ENCODE measurements around the gene NLGN4X. TPM values are rescaled to one million over a fixed set of nuclear protein-coding genes. Genes with fewer than 3 reads are reported as not detected.

The NLGN4X gene
- total RNA-seq, 4 donors from 2014 or later, result 6.3 to 11.7 (median 10.1) TPM

- H3K27me3 ChIP-seq, result no peaks in the 10 kb centered on the region
- no peak for DNase-seq (ENCODE audit: low spot score in 2 of 2)
- TF ChIP-seq EP300 (IDR thresholded peaks at IDR 0.05) (no peak), POLR2A (IDR thresholded peaks at IDR 0.05) (no peak), CTCF (IDR thresholded peaks at IDR 0.05) (no peak)
- no peaks in the 10 kb centered on the region for H3K36me3 ChIP-seq
- no peaks in the 10 kb centered on the region for H3K9me3 ChIP-seq
- 74 to 77% methylated on average over 2 of the region's 2 CpGs for WGBS, 2 donors
- no peaks in the 10 kb centered on the region for H3K4me1 ChIP-seq
- H3K4me3 ChIP-seq, result no peak overlapping the region
- no peak overlapping the region for H3K27ac ChIP-seq
These were observed 94.4 kb downstream of the NLGN4X start for GRCh38 chrX:6134255-6134654.

DNA sequence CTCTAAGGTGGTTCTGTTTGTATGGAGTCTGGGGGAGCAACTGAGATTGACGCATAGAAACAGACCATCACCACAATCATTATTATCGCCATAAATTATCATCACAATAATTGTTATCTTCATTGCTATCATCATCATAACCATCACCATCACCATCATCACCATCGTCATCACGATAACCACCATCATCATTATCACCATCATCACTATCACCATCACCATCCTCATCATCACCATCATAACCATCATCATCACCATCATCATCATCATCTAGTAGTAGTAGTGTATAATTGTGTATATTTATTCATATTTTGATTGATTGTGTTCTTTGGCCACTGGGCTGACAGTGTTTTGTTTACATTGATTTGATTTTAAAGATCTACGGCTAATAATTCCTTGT, 95.7 kb downstream of the NLGN4X start:
- H3K27ac ChIP-seq, result no peak overlapping the region
- no peaks in the 10 kb centered on the region for H3K36me3 ChIP-seq
- H3K4me1 ChIP-seq, result no peaks in the 10 kb centered on the region
- H3K27me3 ChIP-seq, result no peaks in the 10 kb centered on the region
- H3K9me3 ChIP-seq, result no peaks in the 10 kb centered on the region
- 93 to 98% methylated on average over 5 of the region's 5 CpGs for WGBS, 2 donors
- no peak for DNase-seq (ENCODE audit: low spot score in 2 of 2)
- no peak overlapping the region for H3K4me3 ChIP-seq
- no peak for TF ChIP-seq POLR2A (IDR thresholded peaks at IDR 0.05)
- TF ChIP-seq CTCF (IDR thresholded peaks at IDR 0.05), result no peak
- TF ChIP-seq EP300 (IDR thresholded peaks at IDR 0.05), result no peak

DNA sequence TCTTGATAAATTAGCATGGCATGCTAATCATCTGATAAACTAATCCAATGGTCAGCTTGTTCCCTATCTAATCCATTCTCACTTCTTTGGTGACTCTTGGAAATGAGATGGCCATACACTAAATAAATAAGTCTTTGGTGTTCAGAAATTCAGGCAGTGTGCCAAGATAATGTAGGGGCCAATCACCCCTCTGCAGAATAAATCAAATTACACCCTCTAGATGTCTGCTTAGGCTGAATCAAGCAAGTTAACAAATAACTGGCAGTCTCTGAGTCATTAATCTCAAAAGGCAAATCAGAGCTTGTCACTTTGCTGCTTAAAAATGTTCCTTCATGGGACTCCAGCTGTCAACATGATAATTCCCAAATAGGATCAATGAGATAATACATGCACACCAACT, 97.4 kb downstream of the NLGN4X start:
- no peak overlapping the region for H3K27ac ChIP-seq
- H3K27me3 ChIP-seq, result no peaks in the 10 kb centered on the region
- TF ChIP-seq POLR2A (IDR thresholded peaks at IDR 0.05) (no peak), EP300 (IDR thresholded peaks at IDR 0.05) (no peak), CTCF (IDR thresholded peaks at IDR 0.05) (no peak)
- no peak overlapping the region for H3K4me3 ChIP-seq
- no peaks in the 10 kb centered on the region for H3K9me3 ChIP-seq
- no peak for DNase-seq (ENCODE audit: low spot score in 2 of 2)
- no peaks in the 10 kb centered on the region for H3K4me1 ChIP-seq
- no peaks in the 10 kb centered on the region for H3K36me3 ChIP-seq

DNA sequence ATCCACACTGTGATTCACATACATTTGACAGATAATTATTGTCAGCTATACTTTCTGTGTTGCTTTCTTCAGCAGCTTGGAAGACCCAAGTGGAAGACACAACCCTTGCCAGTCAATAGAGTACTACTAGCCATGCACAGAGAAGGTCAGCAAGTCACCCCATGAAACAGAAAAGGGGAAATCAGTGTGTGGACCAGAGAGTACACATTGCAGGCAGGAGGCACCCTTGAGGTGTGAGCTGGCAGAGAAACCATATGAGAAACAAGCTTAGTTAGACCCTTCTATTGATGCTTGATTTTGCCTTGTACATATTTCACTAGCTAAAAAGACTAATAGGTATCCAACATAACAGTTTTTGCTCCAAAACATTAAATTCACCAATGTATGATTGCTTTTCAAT, 99.5 kb downstream of the NLGN4X start:
- Histone ChIP-seq H3K36me3 (no peaks in the 10 kb centered on the region), H3K4me1 (no peaks in the 10 kb centered on the region), H3K4me3 (no peak overlapping the region), H3K27me3 (no peaks in the 10 kb centered on the region), H3K9me3 (no peaks in the 10 kb centered on the region), H3K27ac (no peak overlapping the region)
- DNase-seq (ENCODE audit: low spot score in 2 of 2), result no peak
- TF ChIP-seq POLR2A (IDR thresholded peaks at IDR 0.05), result no peak
- no peak for TF ChIP-seq CTCF (IDR thresholded peaks at IDR 0.05)

- TF ChIP-seq EP300 (IDR thresholded peaks at IDR 0.05), result no peak
- TF ChIP-seq POLR2A (IDR thresholded peaks at IDR 0.05), result no peak
- no peak for TF ChIP-seq CTCF (IDR thresholded peaks at IDR 0.05)
- Histone ChIP-seq H3K9me3 (no peaks in the 10 kb centered on the region), H3K4me3 (no peak overlapping the region), H3K36me3 (no peaks in the 10 kb centered on the region), H3K27ac (no peak overlapping the region), H3K27me3 (no peaks in the 10 kb centered on the region), H3K4me1 (no peaks in the 10 kb centered on the region)
- DNase-seq (ENCODE audit: low spot score in 2 of 2), result no peak
- WGBS, 2 donors, result 57 to 63% methylated on average over 2 of the region's 2 CpGs
These were observed 108.3 kb downstream of the NLGN4X start for GRCh38 chrX:6120329-6120728.
